Measurements from ENCODE around the gene TTN. TPM values are rescaled to one million over a fixed set of nuclear protein-coding genes. Genes with fewer than 3 reads are reported as not detected.

TTN gene
- total RNA-seq, 3 donors from 2014 or later, result 1.3 to 8.6 (median 2.1) TPM

DNA sequence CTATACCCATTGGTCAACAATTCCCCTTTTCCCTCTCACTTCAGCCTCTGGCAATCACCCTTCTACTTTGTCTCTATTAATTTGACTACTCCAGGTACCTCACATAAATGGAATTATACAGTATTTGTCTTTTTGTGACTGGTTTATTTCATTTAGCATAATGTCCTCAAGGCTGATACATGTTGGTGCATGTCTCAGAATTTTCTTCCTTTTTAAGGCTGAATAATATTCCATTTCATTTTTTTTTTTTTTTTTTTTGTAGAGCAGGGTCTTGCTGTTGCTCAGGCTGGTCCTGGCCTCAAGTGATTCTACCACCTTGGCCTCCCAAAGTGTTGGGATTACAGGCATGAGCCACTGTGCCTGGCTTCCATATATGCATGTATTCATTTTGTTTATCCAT, 330.7 kb downstream of the TTN start:
- no peak for DNase-seq
- Histone ChIP-seq H3K36me3 (ENCODE audit: low read depth) (no peaks in the 10 kb centered on the region), H3K4me3 (no peak overlapping the region), H3K9me3 (no peaks in the 10 kb centered on the region), H3K4me1 (ENCODE audit: low read depth) (peaks cover 5% of the 10 kb centered on the region)
- TF ChIP-seq CTCF (IDR thresholded peaks at IDR 0.05), result no peak
- no peak for ATAC-seq
- intact Hi-C loops (cut with DNase I, micrococcal nuclease), result no loop called here

Other genes starting within 250 kb of the TTN start
- 1 to 10 TPM; 1.5 to 7.4 (median 1.8) TPM for gene CCDC141, start 242.7 kb upstream of the TTN start, total RNA-seq